K562 (cell line): Measurements from ENCODE around the gene AQR. TPM values are rescaled to one million over a fixed set of nuclear protein-coding genes. Genes with fewer than 3 reads are reported as not detected.
"Not testable (repeated sequence)": the region's sequence is repeated elsewhere in the genome, so short reads cannot be mapped to it uniquely, and the experiment has no call there.

Experiments
- ATAC-seq: fragments of 200-7000 bp; cut with Tn5 transposase; 3 replicates; pipeline ENCODE4 v1.9.1; 2020; ENCODE audit warnings: moderate library complexity
- BruUV-seq: library from RNA; stranded (reverse); fragments of 400-500 nt; replicated peaks from 2 replicates; lab custom pipeline; 2021; lab: Mats Ljungman, UMichigan
- CTCF ChIA-PET: fragments of 300-600 bp; formaldehyde crosslinking; extraction: SDS; loops from one replicate; lab custom pipeline; 2021; ENCODE audit warnings: low intra/inter-chr PET ratio; lab: Yijun Ruan, JAX
- POLR2A ChIA-PET: fragments of 300-600, 350-650 bp; sonication (Branson Sonifier 250); formaldehyde crosslinking; extraction: SDS; loops from one replicate; lab custom pipeline; 2021; ENCODE audit warnings: antibody characterized with exemption, inconsistent platforms; lab: Yijun Ruan, JAX
- DNase-seq, 4 experiments: peaks; one replicate each; pipeline versions ENCODE4 v3.0.0 to v3.0.0-alpha.2; 2011 to 2018; ENCODE audit warnings: low spot score in 3 of 4, mixed read lengths in 3 of 4; ENCODE audit errors: extremely low read depth in 1 of 4
- FAIRE-seq: peaks from 2 replicates; lab custom pipeline; 2011; peaks lifted over from hg19 to GRCh38; lab: Jason Lieb, UNC
- H2AFZ ChIP-seq: 2 replicates; pipeline ENCODE4 v1.6.0; 2011; ENCODE audit warnings: low read depth, low read length, control low read depth, inconsistent platforms
- H3K27ac ChIP-seq: fragments of 200-600 bp; 3 replicates; pipeline ENCODE4 v1.8.0; 2011; ENCODE audit warnings: low read depth, mild to moderate bottlenecking, control low read depth, inconsistent platforms, low read length, moderate library complexity, mixed read lengths; ENCODE audit errors: extremely low read depth
- H3K27me3 ChIP-seq, 2 experiments: fragments of 300-600 bp in 1 of 2; 2 replicates in 1 of 2; 3 replicates in 1 of 2; pipeline versions ENCODE4 v1.6.0 to v1.8.0; 2011; ENCODE audit warnings: inconsistent platforms in 2 of 2, low read length in 2 of 2, mild to moderate bottlenecking in 1 of 2, mixed read lengths in 1 of 2, moderate library complexity in 1 of 2; ENCODE audit not compliant: control insufficient read depth in 2 of 2, insufficient read depth in 2 of 2
- H3K36me3 ChIP-seq: fragments of 300-600 bp; 3 replicates; pipeline ENCODE4 v1.8.0; 2011; ENCODE audit warnings: mild to moderate bottlenecking, low read length, inconsistent platforms; ENCODE audit not compliant: control insufficient read depth, insufficient read depth
- H3K4me1 ChIP-seq, 2 experiments: fragments of 200-600 bp in 1 of 2; replicated peaks in 1 of 2; 2 replicates in 1 of 2; 3 replicates in 1 of 2; pipeline versions ENCODE4 v1.5.1 to v1.8.0; 2011; ENCODE audit warnings: inconsistent platforms in 2 of 2, low read length in 2 of 2, mild to moderate bottlenecking in 1 of 2, mixed read lengths in 1 of 2, moderate library complexity in 1 of 2; ENCODE audit not compliant: control insufficient read depth in 2 of 2, insufficient read depth in 2 of 2
- H3K4me2 ChIP-seq: 2 replicates; pipeline ENCODE4 v1.6.1; 2011; ENCODE audit warnings: low read length, control low read depth, inconsistent platforms, mixed read lengths; ENCODE audit not compliant: insufficient read depth
- H3K4me3 ChIP-seq: fragments of 200-600 bp; sonication (generic), shearing (Covaris generic); 2 replicates; pipeline ENCODE4 v1.5.1; 2016; ENCODE audit warnings: control low read depth, inconsistent platforms
- H3K79me2 ChIP-seq: fragments of 200-600 bp; 3 replicates; pipeline ENCODE4 v1.8.0; 2011; ENCODE audit warnings: low read length, inconsistent platforms; ENCODE audit not compliant: control insufficient read depth, insufficient read depth
- H3K9ac ChIP-seq, 2 experiments: 2 replicates each; pipeline versions ENCODE4 v1.6.0 to v1.6.1; 2011; ENCODE audit warnings: low read depth in 2 of 2, low read length in 2 of 2, control low read depth in 1 of 2, inconsistent platforms in 1 of 2, mild to moderate bottlenecking in 1 of 2, mixed read lengths in 1 of 2; ENCODE audit not compliant: insufficient read depth in 1 of 2
- H3K9me1 ChIP-seq: one replicate; pipeline ENCODE4 v1.6.0; 2011; ENCODE audit warnings: inconsistent platforms, mild to moderate bottlenecking, low read length, moderate library complexity; ENCODE audit not compliant: control insufficient read depth, insufficient read depth
- H3K9me3 ChIP-seq: replicated peaks from 2 replicates; pipeline ENCODE4 v1.5.1; 2011; ENCODE audit warnings: low read depth, low read length, inconsistent platforms; ENCODE audit not compliant: control insufficient read depth, insufficient read depth
- H4K20me1 ChIP-seq: replicated peaks from 2 replicates; pipeline ENCODE4 v1.6.1; 2011; ENCODE audit warnings: low read length, inconsistent platforms, mixed read lengths; ENCODE audit not compliant: control insufficient read depth, insufficient read depth
- CEBPG ChIP-seq, 3 experiments: fragments of 200-800 bp in 1 of 3; sonication (Bioruptor generic) in 1 of 3; sonication (generic) in 1 of 3; formaldehyde crosslinking in 1 of 3; IDR thresholded peaks in 2 of 3; conservative IDR thresholded peaks in 1 of 3; 2 replicates each; pipeline versions ENCODE4 v1.6.1 to v1.8.0; 2016 to 2022; ENCODE audit warnings: missing compliant biosample characterization in 2 of 3, missing genetic modification characterization in 2 of 3, mild to moderate bottlenecking in 1 of 3, missing genetic modification reagents in 1 of 3
- IRF9 ChIP-seq: fragments of 450-650 bp; IDR thresholded peaks from 2 replicates; pipeline ENCODE4 v1.6.1; 2016; ENCODE audit warnings: missing biosample characterization, missing genetic modification characterization
- PCBP2 ChIP-seq: fragments of 200-400 bp; formaldehyde crosslinking; IDR thresholded peaks from 2 replicates; pipeline ENCODE4 v1.6.1; 2018; ENCODE audit warnings: low read length, low read depth, mild to moderate bottlenecking, moderate library complexity; ENCODE audit not compliant: poor library complexity, severe bottlenecking
- ZBTB11 ChIP-seq, 3 experiments: fragments of 200-800 bp in 1 of 3; fragments of 250-450 bp in 1 of 3; fragments of 450-650 bp in 1 of 3; sonication (Bioruptor Pico) in 1 of 3; sonication (Bioruptor generic) in 1 of 3; formaldehyde crosslinking in 1 of 3; IDR thresholded peaks; 2 replicates each; pipeline versions ENCODE4 v1.6.1 to v1.8.0; 2016 to 2022; ENCODE audit warnings: mild to moderate bottlenecking in 2 of 3, missing genetic modification characterization in 2 of 3, missing compliant biosample characterization in 1 of 3, moderate library complexity in 1 of 3
- in situ Hi-C: fragments of 300-500 bp; cut with MboI; formaldehyde crosslinking; loops from 4 replicates; pipeline ENCODE4 v1.15.0; 2018; ENCODE audit warnings: inconsistent platforms, mixed read lengths
- intact Hi-C: fragments of 100-400 bp; cut with micrococcal nuclease; formaldehyde crosslinking; loops from 2 replicates; pipeline ENCODE4 v1.14.2; 2022
- polyA plus RNA-seq, 8 experiments: library from polyadenylated mRNA; depleted of rRNA in 4 of 8; stranded (reverse) in 5 of 8; unstranded in 3 of 8; fragments of >200 nt; fragmentation: Nextera tagmentation in 2 of 8; fragmentation: Illumina TruSeq in 1 of 8; extraction: Ambion mirVana in 2 of 8; extraction: Trizol in 1 of 8; gene quantifications; 2 replicates each; pipeline versions ENCODE4 v1.2.1 to v1.2.3, GENCODE V29; 2011 to 2014; ENCODE audit warnings: inconsistent platforms in 1 of 8, missing spikeins in 1 of 8
- total RNA-seq, 7 experiments: library from RNA; depleted of rRNA in 6 of 7; stranded (reverse); fragments of >200 nt in 6 of 7; fragmentation: Illumina TruSeq in 2 of 7; extraction: Trizol in 2 of 7; gene quantifications; 2 replicates each; pipeline versions ENCODE4 v1.2.1 to v1.2.3, GENCODE V29; 2011 to 2021; ENCODE audit warnings: low replicate concordance in 1 of 7

Gene AQR
- total and polyA plus RNA-seq, 9 of the 15 experiments (the other 6 are each of a cell fraction or from before 2014, with no cell fraction given), result 22.0 to 62.9 (median 39.3) TPM

GRCh38 chr15:34944936-34945335, 24.6 kb downstream of the AQR start (continued):
- TF ChIP-seq ZBTB11 (CRISPR knock-in tag; IDR thresholded peaks at IDR 0.05) (no peak), PCBP2 (no peak)

GRCh38 chr15:34943711-34944110, 25.8 kb downstream of the AQR start:
- Histone ChIP-seq H3K9me3 (no peaks in the 10 kb centered on the region), H3K4me1 (peaks cover 0 to 3% of the 10 kb centered on the region in 2 experiments; a peak in 1 of 5 replicates), H3K4me2 (no peak overlapping the region), H3K27me3 (no peaks in the 10 kb centered on the region), H3K9me1 (no peaks in the 10 kb centered on the region), H3K4me3 (no peak overlapping the region), H2AFZ (no peak overlapping the region), H3K9ac (no peak overlapping the region), H3K27ac (no peak overlapping the region), H4K20me1 (no peaks in the 10 kb centered on the region), H3K36me3 (peaks cover 76% of the 10 kb centered on the region), H3K79me2 (no peaks in the 10 kb centered on the region; the same call in 2 of the 3 replicates)
- TF ChIP-seq IRF9 (tag) (no peak), CEBPG (CRISPR knock-in tag; IDR thresholded peaks at IDR 0.05) (no peak), CEBPG (tag; conservative IDR thresholded peaks at IDR 0.05 in 1 of 2, IDR thresholded peaks at IDR 0.05 in 1 of 2) (peak in 1 of 2 experiments; percentile 45; a peak in 1 of 4 replicates)
- DNase-seq (no peak), ATAC-seq (no peak), FAIRE-seq (no peak)
- in situ Hi-C loops (no loop called here), intact Hi-C loops (no loop called here)
- ChIA-PET POLR2A (interaction anchor here (0.6 to 2.5 kb wide), 2 partner anchors 10 to 25 kb away, joined by 3 to 12 read pairs; no protein-coding TSS in a partner anchor), CTCF (no interaction called here)
- BruUV-seq, result no TSS peak

- H3K4me2 ChIP-seq, H3K9me1 ChIP-seq, H2AFZ ChIP-seq, H3K9ac ChIP-seq, ATAC-seq, CTCF ChIA-PET, FAIRE-seq, H3K9me3 ChIP-seq, H3K27ac ChIP-seq, H3K4me3 ChIP-seq, intact Hi-C loops, H3K79me2 ChIP-seq, H3K4me1 ChIP-seq, BruUV-seq, H4K20me1 ChIP-seq, H3K27me3 ChIP-seq, in situ Hi-C loops, DNase-seq, POLR2A ChIA-PET: not testable (repeated sequence)
- H3K36me3 ChIP-seq, result peaks cover 79% of the 10 kb centered on the region
Observed at GRCh38 chr15:34943264-34943663, 26.3 kb downstream of the AQR start.
